Lower lobe of right lung (tissue), 2 donors: Measurements from ENCODE around the gene TEP1. TPM values are rescaled to one million over a fixed set of nuclear protein-coding genes. Genes with fewer than 3 reads are reported as not detected.

ENCODE experiments used
- ATAC-seq, 2 donors: fragments of 200-7000 bp; cut with Tn5 transposase; one replicate each; pipeline ENCODE4 v1.9.1; 2020 to 2022; ENCODE audit warnings: mild to moderate bottlenecking in 2 of 2, moderate library complexity in 2 of 2
- DNase-seq: peaks from one replicate; pipeline ENCODE4 v3.0.0-alpha.2; 2020
- H3K27ac ChIP-seq: fragments of 200-600 bp; one replicate; pipeline ENCODE4 v1.8.0; 2022
- H3K27me3 ChIP-seq: fragments of 200-600 bp; one replicate; pipeline ENCODE4 v1.8.0; 2022; ENCODE audit warnings: low read depth
- H3K36me3 ChIP-seq: fragments of 200-600 bp; one replicate; pipeline ENCODE4 v1.8.0; 2022; ENCODE audit warnings: mild to moderate bottlenecking
- H3K4me1 ChIP-seq: fragments of 200-600 bp; one replicate; pipeline ENCODE4 v1.8.0; 2022
- H3K4me3 ChIP-seq: fragments of 200-600 bp; one replicate; pipeline ENCODE4 v1.8.0; 2022; ENCODE audit warnings: mild to moderate bottlenecking
- H3K9me3 ChIP-seq: fragments of 200-600 bp; one replicate; pipeline ENCODE4 v1.8.0; 2022
- intact Hi-C: fragments of 100-400 bp; cut with DNase I; formaldehyde crosslinking; loops from one replicate; pipeline ENCODE4 v1.11.0; 2022
- total RNA-seq: library from RNA; stranded (reverse); fragmentation: NEBNext Ultra II Directional; extraction: Animal tissue kit (Norgen Biotek cat#: 25700); gene quantifications from one replicate; pipeline ENCODE4 v1.2.1, GENCODE V29; 2021
- TF ChIP-seq, protein P1 (sequence below): fragments of 200-600 bp; IDR thresholded peaks from one replicate; pipeline ENCODE4 v1.8.0; 2022; ENCODE audit warnings: antibody characterized with exemption, mild to moderate bottlenecking
- donor health status: DM: no; HTN: yes; CAD: no; lungs with severe emphysema.

Gene TEP1
- total RNA-seq, 1 donor from 2014 or later, result 53.6 TPM

DNA sequence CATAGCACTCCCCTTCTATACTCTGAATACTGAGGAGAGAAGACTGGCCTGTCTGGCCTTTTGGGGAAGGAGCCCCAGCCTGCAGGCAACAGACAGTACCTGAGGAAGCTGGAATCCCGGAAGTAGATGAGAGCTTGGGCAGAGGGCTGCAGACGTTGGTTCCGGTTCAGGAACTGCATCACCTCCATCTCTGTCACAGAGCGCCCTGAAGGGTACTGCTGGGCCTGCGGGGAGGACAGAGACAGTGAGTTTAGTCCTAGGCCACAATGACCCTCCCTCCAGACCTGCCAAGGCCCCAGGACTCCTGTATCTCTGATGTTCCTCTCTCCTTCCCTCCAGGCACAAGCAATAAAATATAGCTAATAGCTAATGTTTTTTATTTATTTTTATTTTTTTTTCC lies 28.4 kb downstream of the TEP1 start:
- intact Hi-C loops, result no loop called here
- no peaks in the 10 kb centered on the region for H3K27me3 ChIP-seq
- no peak overlapping the region for H3K4me3 ChIP-seq
- no peaks in the 10 kb centered on the region for H3K9me3 ChIP-seq
- H3K27ac ChIP-seq, result no peak overlapping the region
- TF ChIP-seq, protein P1, sequence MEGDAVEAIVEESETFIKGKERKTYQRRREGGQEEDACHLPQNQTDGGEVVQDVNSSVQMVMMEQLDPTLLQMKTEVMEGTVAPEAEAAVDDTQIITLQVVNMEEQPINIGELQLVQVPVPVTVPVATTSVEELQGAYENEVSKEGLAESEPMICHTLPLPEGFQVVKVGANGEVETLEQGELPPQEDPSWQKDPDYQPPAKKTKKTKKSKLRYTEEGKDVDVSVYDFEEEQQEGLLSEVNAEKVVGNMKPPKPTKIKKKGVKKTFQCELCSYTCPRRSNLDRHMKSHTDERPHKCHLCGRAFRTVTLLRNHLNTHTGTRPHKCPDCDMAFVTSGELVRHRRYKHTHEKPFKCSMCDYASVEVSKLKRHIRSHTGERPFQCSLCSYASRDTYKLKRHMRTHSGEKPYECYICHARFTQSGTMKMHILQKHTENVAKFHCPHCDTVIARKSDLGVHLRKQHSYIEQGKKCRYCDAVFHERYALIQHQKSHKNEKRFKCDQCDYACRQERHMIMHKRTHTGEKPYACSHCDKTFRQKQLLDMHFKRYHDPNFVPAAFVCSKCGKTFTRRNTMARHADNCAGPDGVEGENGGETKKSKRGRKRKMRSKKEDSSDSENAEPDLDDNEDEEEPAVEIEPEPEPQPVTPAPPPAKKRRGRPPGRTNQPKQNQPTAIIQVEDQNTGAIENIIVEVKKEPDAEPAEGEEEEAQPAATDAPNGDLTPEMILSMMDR, result no peak
- no peak for ATAC-seq
- H3K36me3 ChIP-seq, result peaks cover 97% of the 10 kb centered on the region
- no peaks in the 10 kb centered on the region for H3K4me1 ChIP-seq
- no peak for DNase-seq

DNA sequence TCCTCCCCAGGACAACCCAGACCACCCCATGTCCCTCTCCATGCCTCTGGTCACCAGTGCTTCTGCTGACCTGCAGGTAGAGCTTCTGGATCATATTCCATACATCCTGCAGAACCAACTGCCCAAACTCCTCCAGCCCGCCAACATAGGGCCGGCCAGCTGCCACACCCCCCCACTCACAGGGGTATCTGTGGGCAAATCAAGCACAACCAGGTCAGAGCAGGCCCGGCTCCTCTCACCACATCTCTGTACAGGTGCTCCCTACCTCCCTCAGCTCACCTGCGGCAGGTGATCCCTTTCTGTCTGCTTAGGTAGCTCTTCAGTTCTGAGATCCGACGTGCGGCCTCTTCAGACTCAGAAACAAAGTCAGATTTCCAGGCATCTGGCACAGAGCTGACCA lies 29.0 kb downstream of the TEP1 start:
- TF ChIP-seq, protein P1, result no peak
- intact Hi-C loops, result no loop called here
- ATAC-seq (no peak), DNase-seq (no peak)
- Histone ChIP-seq H3K27ac (no peak overlapping the region), H3K4me1 (no peaks in the 10 kb centered on the region), H3K27me3 (no peaks in the 10 kb centered on the region), H3K4me3 (no peak overlapping the region), H3K9me3 (no peaks in the 10 kb centered on the region), H3K36me3 (peaks cover 97% of the 10 kb centered on the region)

DNA sequence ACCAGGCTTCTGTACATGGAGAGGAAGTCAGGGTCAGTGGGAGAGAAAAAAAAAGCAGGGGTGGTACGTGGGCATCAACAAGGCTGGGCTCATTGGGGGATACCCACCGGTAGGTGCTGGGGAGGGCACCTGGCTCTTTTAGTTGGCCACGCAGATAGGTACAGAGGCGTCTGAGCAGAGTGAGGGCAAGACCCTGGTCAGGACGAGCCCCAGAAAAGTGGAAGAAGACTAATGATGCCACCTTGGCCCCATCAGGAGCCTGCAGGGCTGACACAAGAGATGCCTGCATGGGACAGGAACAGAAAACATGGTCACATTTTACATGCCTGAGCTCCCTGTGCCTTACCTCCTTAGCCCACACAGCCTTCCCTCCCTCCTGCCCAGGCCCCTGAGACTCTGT lies 29.7 kb downstream of the TEP1 start:
- TF ChIP-seq, protein P1, result no peak
- H3K36me3 ChIP-seq, result peaks cover 97% of the 10 kb centered on the region
- H3K4me3 ChIP-seq, result no peak overlapping the region
- ATAC-seq (no peak), DNase-seq (no peak)
- intact Hi-C loops, result no loop called here
- no peak overlapping the region for H3K27ac ChIP-seq
- no peaks in the 10 kb centered on the region for H3K9me3 ChIP-seq
- no peaks in the 10 kb centered on the region for H3K4me1 ChIP-seq
- no peaks in the 10 kb centered on the region for H3K27me3 ChIP-seq

DNA sequence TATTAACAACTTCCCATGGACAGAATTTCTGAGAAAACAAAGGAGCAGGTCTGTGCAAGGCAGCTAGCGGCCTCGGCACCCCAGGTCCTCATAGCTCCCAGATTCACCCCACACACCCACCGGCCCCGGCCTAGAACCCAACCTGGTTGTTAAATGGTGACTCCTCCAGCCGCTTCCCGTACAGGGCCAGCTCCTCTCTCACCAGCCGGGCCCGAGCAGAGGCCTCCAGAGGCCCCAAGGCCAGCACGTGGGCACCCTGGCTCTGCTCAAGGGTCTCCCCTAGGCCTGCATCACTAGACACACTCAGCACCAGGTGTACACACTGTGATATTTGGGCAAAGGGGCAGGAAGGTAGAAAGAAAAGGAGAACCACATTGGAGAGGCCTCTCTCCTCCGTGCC lies 30.3 kb downstream of the TEP1 start:
- DNase-seq (no peak), ATAC-seq (no peak)
- intact Hi-C loops, result no loop called here
- Histone ChIP-seq H3K9me3 (no peaks in the 10 kb centered on the region), H3K27me3 (no peaks in the 10 kb centered on the region), H3K4me1 (no peaks in the 10 kb centered on the region), H3K4me3 (no peak overlapping the region), H3K27ac (no peak overlapping the region), H3K36me3 (peaks cover 97% of the 10 kb centered on the region)
- TF ChIP-seq, protein P1, result no peak

DNA sequence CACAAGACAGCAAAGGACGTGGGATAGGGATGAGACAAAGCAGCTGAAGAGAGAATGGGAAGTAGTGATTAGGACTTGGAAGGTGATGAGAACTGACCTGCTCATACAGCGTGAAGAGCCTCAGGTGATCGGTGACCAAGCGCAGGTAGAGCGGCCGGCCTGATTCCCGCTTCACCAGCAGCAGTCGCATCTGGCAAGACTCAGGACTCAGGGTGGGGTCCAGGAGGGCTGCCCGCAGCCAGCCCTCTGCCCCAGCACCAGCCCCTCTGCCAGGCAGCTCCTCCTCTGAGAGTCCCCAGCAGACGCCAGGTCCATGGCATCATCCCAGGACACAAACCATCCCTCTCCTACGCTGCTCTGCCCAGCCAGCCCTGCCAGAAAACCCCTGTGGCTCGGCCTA lies 30.8 kb downstream of the TEP1 start:
- DNase-seq, result no peak
- TF ChIP-seq, protein P1, result no peak
- ATAC-seq, result no peak
- Histone ChIP-seq H3K4me3 (no peak overlapping the region), H3K36me3 (peaks cover 97% of the 10 kb centered on the region), H3K9me3 (no peaks in the 10 kb centered on the region), H3K4me1 (no peaks in the 10 kb centered on the region), H3K27me3 (no peaks in the 10 kb centered on the region), H3K27ac (no peak overlapping the region)
- intact Hi-C loops, result no loop called here

DNA sequence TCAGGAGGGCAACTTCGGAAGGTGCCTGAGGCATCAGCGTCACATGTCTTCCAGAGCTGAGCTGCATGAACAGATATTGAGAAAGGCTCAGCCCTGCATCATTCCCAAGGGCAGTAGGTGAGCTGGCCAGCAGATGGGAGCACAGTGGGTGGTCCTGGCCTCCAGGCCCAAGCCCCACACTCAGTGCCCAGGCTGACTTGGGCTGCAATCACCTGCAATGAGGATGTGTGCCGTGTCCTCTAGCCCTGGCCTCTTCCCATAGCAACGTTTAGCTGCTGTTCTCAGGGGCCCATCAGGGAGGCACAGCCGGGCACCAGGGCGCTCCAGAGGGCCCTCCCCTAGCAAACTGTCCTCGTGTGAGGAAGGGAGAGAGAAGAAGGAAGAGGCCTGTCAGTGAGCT lies 32.0 kb downstream of the TEP1 start:
- Histone ChIP-seq H3K4me1 (no peaks in the 10 kb centered on the region), H3K36me3 (peaks cover 100% of the 10 kb centered on the region), H3K9me3 (no peaks in the 10 kb centered on the region), H3K4me3 (no peak overlapping the region), H3K27me3 (no peaks in the 10 kb centered on the region), H3K27ac (no peak overlapping the region)
- intact Hi-C loops, result no loop called here
- no peak for DNase-seq
- TF ChIP-seq, protein P1, result no peak
- no peak for ATAC-seq
